Naive thymus-derived CD4-positive, alpha-beta T cell (primary cell): ENCODE results near the gene SMG9. TPM values are rescaled to one million over a fixed set of nuclear protein-coding genes. Genes with fewer than 3 reads are reported as not detected.

Experiments used
- ATAC-seq: fragments of 150-1000 bp; cut with Tn5 transposase; 2 replicates; pipeline ENCODE4 v1.10.0; 2021; ENCODE audit warnings: mild to moderate bottlenecking, moderate library complexity
- CTCF ChIA-PET: fragments of 350-600 bp; sonication (Branson Sonifier 250); formaldehyde crosslinking; loops from one replicate; lab custom pipeline; 2021; ENCODE audit warnings: antibody characterized with exemption; lab: Charles Lee
- POLR2A ChIA-PET: fragments of 350-600 bp; sonication (Branson Sonifier 250); formaldehyde crosslinking; loops from one replicate; lab custom pipeline; 2021; ENCODE audit warnings: antibody characterized with exemption, inconsistent platforms; lab: Charles Lee
- DNase-seq, 9 donors: peaks; one replicate each; pipeline versions ENCODE4 v3.0.0 to v3.0.0-alpha.2; 2020 to 2022; ENCODE audit warnings: mixed read lengths in 1 of 9
- H3K27ac ChIP-seq: one replicate; pipeline ENCODE4 v1.7.0; 2013; ENCODE audit warnings: mild to moderate bottlenecking, low read depth, low read length, moderate library complexity
- H3K27me3 ChIP-seq, 2 donors: one replicate each; pipeline ENCODE4 v1.7.0; 2013; ENCODE audit warnings: low read length in 2 of 2, mild to moderate bottlenecking in 2 of 2, moderate library complexity in 2 of 2; ENCODE audit not compliant: control insufficient read depth in 2 of 2, insufficient read depth in 2 of 2
- H3K36me3 ChIP-seq, 3 experiments: 1 replicate in 2 of 3; 2 replicates in 1 of 3; pipeline ENCODE4 v1.7.0; 2013; ENCODE audit warnings: low read length in 3 of 3, mild to moderate bottlenecking in 3 of 3, moderate library complexity in 1 of 3; ENCODE audit not compliant: insufficient read depth in 3 of 3, control insufficient read depth in 2 of 3
- H3K4me1 ChIP-seq, 2 donors: one replicate each; pipeline ENCODE4 v1.7.0; 2013; ENCODE audit warnings: low read length in 2 of 2, mild to moderate bottlenecking in 2 of 2, moderate library complexity in 1 of 2; ENCODE audit not compliant: control insufficient read depth in 2 of 2, insufficient read depth in 2 of 2
- H3K4me3 ChIP-seq: 2 replicates; pipeline ENCODE4 v1.7.0; 2013; ENCODE audit warnings: mild to moderate bottlenecking, low read length
- H3K9me3 ChIP-seq, 3 experiments: 1 replicate in 2 of 3; 2 replicates in 1 of 3; pipeline ENCODE4 v1.7.0; 2013; ENCODE audit warnings: low read length in 3 of 3; ENCODE audit not compliant: control insufficient read depth in 2 of 3
- H3K27ac Mint-ChIP-seq, 9 donors: one replicate each; pipeline ENCODE4 v1.8.0; 2020 to 2022; ENCODE audit warnings: mixed read lengths in 9 of 9, mild to moderate bottlenecking in 8 of 9, moderate library complexity in 5 of 9, inconsistent platforms in 2 of 9
- H3K27me3 Mint-ChIP-seq, 5 donors: one replicate each; pipeline ENCODE4 v1.8.0; 2021 to 2022; ENCODE audit warnings: mixed read lengths in 5 of 5, mild to moderate bottlenecking in 1 of 5
- H3K36me3 Mint-ChIP-seq, 5 donors: one replicate each; pipeline ENCODE4 v1.8.0; 2020 to 2022; ENCODE audit warnings: mixed read lengths in 5 of 5, mild to moderate bottlenecking in 3 of 5, inconsistent platforms in 1 of 5
- H3K4me1 Mint-ChIP-seq, 7 donors: one replicate each; pipeline ENCODE4 v1.8.0; 2020 to 2022; ENCODE audit warnings: mixed read lengths in 7 of 7, mild to moderate bottlenecking in 3 of 7, inconsistent platforms in 1 of 7
- H3K4me3 Mint-ChIP-seq, 10 donors: one replicate each; pipeline ENCODE4 v1.8.0; 2020 to 2022; ENCODE audit warnings: mild to moderate bottlenecking in 10 of 10, mixed read lengths in 10 of 10, moderate library complexity in 6 of 10, inconsistent platforms in 2 of 10
- H3K9me3 Mint-ChIP-seq, 11 donors: one replicate each; pipeline ENCODE4 v1.8.0; 2020 to 2022; ENCODE audit warnings: mixed read lengths in 11 of 11, mild to moderate bottlenecking in 4 of 11, inconsistent platforms in 1 of 11, moderate library complexity in 1 of 11
- intact Hi-C, 2 donors: fragments of 100-400 bp; cut with micrococcal nuclease; formaldehyde crosslinking; loops; one replicate each; pipeline ENCODE4 v1.15.1; 2023
- polyA plus RNA-seq, 2 donors: library from polyadenylated mRNA; unstranded; fragments of 300-500 nt; fragmentation: Illumina TruSeq; gene quantifications; one replicate each; pipeline ENCODE4 v1.2.3, GENCODE V29; 2021
- total RNA-seq, 6 experiments: library from RNA in 5 of 6; stranded (reverse) in 5 of 6; gene quantifications; 1 replicate in 5 of 6; 2 replicates in 1 of 6; pipeline ENCODE4 v1.2.3 and lab custom pipeline; 2021 to 2026

SMG9 gene
- total and polyA plus RNA-seq, 7 experiments from 2014 or later = 7.9 to 75.9 (median 50.5) TPM

- Mint-ChIP-seq H3K36me3 (peaks cover 1 to 26% (median 5%) of the 10 kb centered on the region in 5 donors), H3K4me1 (peaks cover 5 to 59% (median 42%) of the 10 kb centered on the region in 7 donors), H3K4me3 (peak overlapping the region; percentile 94 to 99 (median 97)), H3K27ac (peak overlapping the region; percentile 96 to 100 (median 98)), H3K9me3 (peaks cover 0 to 7% (median 0%) of the 10 kb centered on the region in 11 donors), H3K27me3 (peaks cover 0 to 6% (median 0%) of the 10 kb centered on the region in 5 donors)
- Histone ChIP-seq H3K9me3 (no peaks in the 10 kb centered on the region), H3K36me3 (peaks cover 0 to 14% (median 0%) of the 10 kb centered on the region in 3 experiments), H3K4me1 (peaks cover 20 to 27% of the 10 kb centered on the region in 2 donors), H3K4me3 (peak overlapping the region; percentile 95), H3K27me3 (no peaks in the 10 kb centered on the region), H3K27ac (peak overlapping the region; percentile 85)
- DNase-seq = peak; percentile 56 to 81 (median 65)
- intact Hi-C loops = loop anchor here (1.0 to 10.0 kb wide), 6 partner anchors 29 to 339 kb away; partner anchors contain the start of genes LYPD3 (in 1 of the 2), PINLYP (in 1 of the 2), XRCC1 (in 1 of the 2) and ZNF224 (in 1 of the 2)
- CTCF ChIA-PET = interaction anchor here (0.6 to 2.1 kb wide), 5 partner anchors 10 to 88 kb away, joined by 3 to 12 read pairs (median 3); partner anchors contain the start of gene KCNN4
- ATAC-seq = no peak
- POLR2A ChIA-PET = interaction anchor here (0.6 to 3.1 kb wide), 6 partner anchors 9 to 230 kb away, joined by 3 to 28 read pairs (median 10); partner anchors contain the start of genes PINLYP and XRCC1
Measured at GRCh38 chr19:43755256-43755801, 567 bp upstream of the SMG9 start.

GRCh38 chr19:43754253-43754502 is 584 bp downstream of the SMG9 start:
- H3K27me3 ChIP-seq = no peaks in the 10 kb centered on the region
- H3K9me3 ChIP-seq = no peaks in the 10 kb centered on the region
- H3K9me3 Mint-ChIP-seq = peaks cover 0 to 7% (median 0%) of the 10 kb centered on the region in 11 donors
- DNase-seq (no peak), ATAC-seq (no peak)
- H3K4me3 ChIP-seq = peak overlapping the region; percentile 95
- H3K36me3 ChIP-seq = peaks cover 0 to 26% (median 0%) of the 10 kb centered on the region in 3 experiments
- H3K4me3 Mint-ChIP-seq = peak overlapping the region; percentile 94 to 99 (median 97)
- ChIA-PET POLR2A (interaction anchor here (0.8 to 3.1 kb wide), 7 partner anchors 10 to 1322 kb away, joined by 3 to 28 read pairs (median 4); partner anchors contain the start of gene ZNF235), CTCF (interaction anchor here (1.2 to 2.1 kb wide), 3 partner anchors 9 to 26 kb away, joined by 3 to 12 read pairs (median 3); partner anchors contain the start of gene KCNN4)
- peaks cover 0 to 6% (median 0%) of the 10 kb centered on the region in 5 donors for H3K27me3 Mint-ChIP-seq
- peak overlapping the region; percentile 96 to 100 (median 98) for H3K27ac Mint-ChIP-seq
- H3K27ac ChIP-seq = peak overlapping the region; percentile 85
- peaks cover 20 to 27% of the 10 kb centered on the region in 2 donors for H3K4me1 ChIP-seq
- intact Hi-C loops = loop anchor here (1.0 to 10.0 kb wide), 10 partner anchors 9 to 341 kb away; partner anchors contain the start of genes IRGQ (in 2 of the 2), ZNF576 (in 2 of the 2), KCNN4 (in 1 of the 2) and LYPD3 (in 1 of the 2)
- H3K36me3 Mint-ChIP-seq = peaks cover 6 to 33% (median 11%) of the 10 kb centered on the region in 5 donors
- peaks cover 5 to 59% (median 48%) of the 10 kb centered on the region in 7 donors for H3K4me1 Mint-ChIP-seq

- intact Hi-C loops = loop anchor here (10.0 kb wide), 2 partner anchors 288 to 342 kb away; partner anchors contain the start of genes LYPD3 (in 1 of the 2) and ZNF224 (in 1 of the 2)
- no peak for ATAC-seq
- ChIA-PET CTCF (interaction anchor here (1.0 to 1.6 kb wide), 2 partner anchors 56 to 58 kb away, joined by 3 to 5 read pairs; no protein-coding TSS in a partner anchor), POLR2A (interaction anchor here (0.6 to 1.6 kb wide), 4 partner anchors 13 to 41 kb away, joined by 3 to 6 read pairs (median 4); no protein-coding TSS in a partner anchor)
- peaks cover 5 to 53% (median 50%) of the 10 kb centered on the region in 7 donors for H3K4me1 Mint-ChIP-seq
- Histone ChIP-seq H3K36me3 (peaks cover 0 to 44% (median 0%) of the 10 kb centered on the region in 3 experiments), H3K4me1 (peaks cover 20 to 27% of the 10 kb centered on the region in 2 donors), H3K4me3 (no peak overlapping the region), H3K9me3 (no peaks in the 10 kb centered on the region), H3K27me3 (no peaks in the 10 kb centered on the region), H3K27ac (no peak overlapping the region)
- H3K9me3 Mint-ChIP-seq = peaks cover 0 to 7% (median 0%) of the 10 kb centered on the region in 11 donors
- H3K27me3 Mint-ChIP-seq = peaks cover 0 to 6% (median 0%) of the 10 kb centered on the region in 5 donors
- H3K27ac Mint-ChIP-seq = peak overlapping the region in 7 of 9 donors; percentile 36 to 99 (median 59)
- DNase-seq = no peak
- H3K36me3 Mint-ChIP-seq = peaks cover 15 to 43% (median 18%) of the 10 kb centered on the region in 5 donors
- H3K4me3 Mint-ChIP-seq = peak overlapping the region in 6 of 10 donors; percentile 7 to 99 (median 96)
Measured at GRCh38 chr19:43752287-43752875, 2.4 kb downstream of the SMG9 start.

- peaks cover 15 to 46% (median 18%) of the 10 kb centered on the region in 5 donors for H3K36me3 Mint-ChIP-seq
- H3K9me3 Mint-ChIP-seq = peaks cover 0 to 7% (median 0%) of the 10 kb centered on the region in 11 donors
- CTCF ChIA-PET = interaction anchor here (0.6 to 1.6 kb wide), 6 partner anchors 10 to 191 kb away, joined by 3 to 4 read pairs (median 3); no protein-coding TSS in a partner anchor
- intact Hi-C loops = loop anchor here (10.0 kb wide), 2 partner anchors 287 to 343 kb away; partner anchors contain the start of genes LYPD3 (in 1 of the 2) and ZNF224 (in 1 of the 2)
- H3K27ac ChIP-seq = peak overlapping the region; percentile 17
- no peak for DNase-seq
- H3K36me3 ChIP-seq = peaks cover 0 to 51% (median 7%) of the 10 kb centered on the region in 3 experiments
- peak overlapping the region in 3 of 10 donors; percentile 7 to 99 (median 29) for H3K4me3 Mint-ChIP-seq
- H3K27ac Mint-ChIP-seq = peak overlapping the region in 7 of 9 donors; percentile 36 to 98 (median 54)
- H3K4me3 ChIP-seq = no peak overlapping the region
- H3K27me3 Mint-ChIP-seq = peaks cover 0 to 6% (median 0%) of the 10 kb centered on the region in 5 donors
- no peaks in the 10 kb centered on the region for H3K9me3 ChIP-seq
- peaks cover 5 to 53% (median 47%) of the 10 kb centered on the region in 7 donors for H3K4me1 Mint-ChIP-seq
- POLR2A ChIA-PET = interaction anchor here (1.6 kb wide), 1 partner anchor 13 kb away, joined by 6 read pairs; no protein-coding TSS in a partner anchor
- no peak for ATAC-seq
- H3K27me3 ChIP-seq = no peaks in the 10 kb centered on the region
- H3K4me1 ChIP-seq = peaks cover 20 to 27% of the 10 kb centered on the region in 2 donors
Measured at GRCh38 chr19:43751466-43752220, 3.1 kb downstream of the SMG9 start.

- H3K4me1 ChIP-seq = peaks cover 20% of the 10 kb centered on the region in 2 donors
- ATAC-seq = no peak
- intact Hi-C loops = loop anchor here (10.0 kb wide), 2 partner anchors 285 to 345 kb away; partner anchors contain the start of genes LYPD3 (in 1 of the 2) and ZNF224 (in 1 of the 2)
- no peak overlapping the region for H3K4me3 ChIP-seq
- peaks cover 1 to 65% (median 11%) of the 10 kb centered on the region in 3 experiments for H3K36me3 ChIP-seq
- DNase-seq = no peak
- CTCF ChIA-PET = interaction anchor here (1.3 kb wide), 1 partner anchor 29 kb away, joined by 3 read pairs; no protein-coding TSS in a partner anchor
- H3K4me3 Mint-ChIP-seq = no peak overlapping the region
- H3K27me3 ChIP-seq = no peaks in the 10 kb centered on the region
- POLR2A ChIA-PET = no interaction called here
- no peaks in the 10 kb centered on the region for H3K9me3 ChIP-seq
- peaks cover 0 to 5% (median 0%) of the 10 kb centered on the region in 11 donors for H3K9me3 Mint-ChIP-seq
- no peak overlapping the region for H3K27ac ChIP-seq
- peaks cover 0 to 4% (median 0%) of the 10 kb centered on the region in 5 donors for H3K27me3 Mint-ChIP-seq
- H3K27ac Mint-ChIP-seq = peak overlapping the region in 4 of 9 donors; percentile 18 to 79 (median 45)
- peaks cover 8 to 45% (median 38%) of the 10 kb centered on the region in 7 donors for H3K4me1 Mint-ChIP-seq
- peaks cover 17 to 49% (median 25%) of the 10 kb centered on the region in 5 donors for H3K36me3 Mint-ChIP-seq
Measured at GRCh38 chr19:43749898-43750297, 4.9 kb downstream of the SMG9 start.
